GM20000 (cell line): Measurements from ENCODE around the gene EFNA1.

Experiments
- DNase-seq: peaks from one replicate; pipeline ENCODE4 v3.0.0; 2012; ENCODE audit warnings: low spot score
- CTCF ChIP-seq: IDR thresholded peaks from 2 replicates; pipeline ENCODE4 v1.5.1; 2012; ENCODE audit warnings: mild to moderate bottlenecking, control low read depth; ENCODE audit errors: extremely low read depth, missing control alignments

Gene EFNA1

GRCh38 chr1:155171836-155172731 is 44.4 kb downstream of the EFNA1 start:
- no peak for TF ChIP-seq CTCF
- peak; percentile 7 for DNase-seq

- TF ChIP-seq CTCF, result peak; percentile 95
- DNase-seq, result peak; percentile 97
These were observed 45.2 kb downstream of the EFNA1 start, which contains the start of gene KRTCAP2 for GRCh38 chr1:155172732-155173477. TSS of gene KRTCAP2 (minus strand) at chr1:155173304. CDS start at chr1:155173224, 80 bp downstream.

- no peak for TF ChIP-seq CTCF
- peak; percentile 81 for DNase-seq
These were observed 46.0 kb downstream of the EFNA1 start, which contains the start of gene TRIM46 for GRCh38 chr1:155173478-155174323. TSS of gene TRIM46 (plus strand) at chr1:155173849. CDS start at chr1:155173967, 118 bp downstream.

GRCh38 chr1:155174324-155175280 is 46.9 kb downstream of the EFNA1 start:
- TF ChIP-seq CTCF, result no peak
- peak; percentile 36 for DNase-seq

- no peak for TF ChIP-seq CTCF
- peak; percentile 14 for DNase-seq
These were observed 47.7 kb downstream of the EFNA1 start for GRCh38 chr1:155175281-155175926.

GRCh38 chr1:155175927-155176371 is 48.3 kb downstream of the EFNA1 start:
- no peak for TF ChIP-seq CTCF
- DNase-seq, result no peak
